ENCODE results near the gene MAGI2. TPM values are rescaled to one million over a fixed set of nuclear protein-coding genes. Genes with fewer than 3 reads are reported as not detected.

MAGI2 gene
- total RNA-seq, 4 donors from 2014 or later = 0.98 to 4.8 (median 2.5) TPM

GRCh38 chr7:78489476-78490240, 963.8 kb downstream of the MAGI2 start:
- no peak for DNase-seq (ENCODE audit: low spot score in 2 of 2)
- Histone ChIP-seq H3K36me3 (no peaks in the 10 kb centered on the region), H3K9me3 (no peaks in the 10 kb centered on the region), H3K27me3 (no peaks in the 10 kb centered on the region), H3K4me3 (no peak overlapping the region), H3K4me1 (no peaks in the 10 kb centered on the region), H3K27ac (no peak overlapping the region)
- TF ChIP-seq EP300 (IDR thresholded peaks at IDR 0.05) (no peak), POLR2AphosphoS5 (IDR thresholded peaks at IDR 0.05) (no peak), POLR2A (IDR thresholded peaks at IDR 0.05) (no peak), CTCF (IDR thresholded peaks at IDR 0.05) (no peak)
- WGBS = 46% methylated on average over 5 of the region's 5 CpGs

- DNase-seq (ENCODE audit: low spot score in 2 of 2) = no peak
- Histone ChIP-seq H3K36me3 (no peaks in the 10 kb centered on the region), H3K9me3 (no peaks in the 10 kb centered on the region), H3K4me3 (no peak overlapping the region), H3K27me3 (no peaks in the 10 kb centered on the region), H3K27ac (no peak overlapping the region), H3K4me1 (no peaks in the 10 kb centered on the region)
- TF ChIP-seq POLR2A (IDR thresholded peaks at IDR 0.05) (no peak), CTCF (IDR thresholded peaks at IDR 0.05) (no peak), EP300 (IDR thresholded peaks at IDR 0.05) (no peak), POLR2AphosphoS5 (IDR thresholded peaks at IDR 0.05) (no peak)
- 58% methylated on average over 5 of the region's 5 CpGs for WGBS
Observed at GRCh38 chr7:78487464-78487863, 966.0 kb downstream of the MAGI2 start.

GRCh38 chr7:78479348-78479747, 974.1 kb downstream of the MAGI2 start:
- no peaks in the 10 kb centered on the region for H3K36me3 ChIP-seq
- H3K4me3 ChIP-seq = no peak overlapping the region
- no peaks in the 10 kb centered on the region for H3K27me3 ChIP-seq
- no peaks in the 10 kb centered on the region for H3K9me3 ChIP-seq
- TF ChIP-seq POLR2AphosphoS5 (IDR thresholded peaks at IDR 0.05) (no peak), CTCF (IDR thresholded peaks at IDR 0.05) (no peak), EP300 (IDR thresholded peaks at IDR 0.05) (no peak), POLR2A (IDR thresholded peaks at IDR 0.05) (no peak)
- no peak overlapping the region for H3K27ac ChIP-seq
- WGBS = 96% methylated on average over 2 of the region's 2 CpGs
- no peak for DNase-seq (ENCODE audit: low spot score in 2 of 2)
- no peaks in the 10 kb centered on the region for H3K4me1 ChIP-seq

- 80% methylated on average over 2 of the region's 2 CpGs for WGBS
- no peaks in the 10 kb centered on the region for H3K9me3 ChIP-seq
- H3K4me1 ChIP-seq = no peaks in the 10 kb centered on the region
- H3K27me3 ChIP-seq = no peaks in the 10 kb centered on the region
- TF ChIP-seq POLR2AphosphoS5 (IDR thresholded peaks at IDR 0.05) (no peak), CTCF (IDR thresholded peaks at IDR 0.05) (no peak)
- H3K36me3 ChIP-seq = no peaks in the 10 kb centered on the region
- H3K27ac ChIP-seq = no peak overlapping the region
- no peak overlapping the region for H3K4me3 ChIP-seq
- DNase-seq (ENCODE audit: low spot score in 2 of 2) = no peak
Observed at GRCh38 chr7:78476851-78477405, 976.5 kb downstream of the MAGI2 start.

- no peak for DNase-seq (ENCODE audit: low spot score in 2 of 2)
- Histone ChIP-seq H3K9me3 (no peaks in the 10 kb centered on the region), H3K27ac (no peak overlapping the region), H3K27me3 (no peaks in the 10 kb centered on the region), H3K4me3 (no peak overlapping the region), H3K4me1 (no peaks in the 10 kb centered on the region), H3K36me3 (no peaks in the 10 kb centered on the region)
- no peak for TF ChIP-seq POLR2A (IDR thresholded peaks at IDR 0.05)
- TF ChIP-seq EP300 (IDR thresholded peaks at IDR 0.05) = no peak
- no peak for TF ChIP-seq POLR2AphosphoS5 (IDR thresholded peaks at IDR 0.05)
- TF ChIP-seq CTCF (IDR thresholded peaks at IDR 0.05) = no peak
- 39% methylated on average over 5 of the region's 5 CpGs for WGBS
Observed at GRCh38 chr7:78473571-78474301, 979.7 kb downstream of the MAGI2 start.

Data from suprapubic skin (tissue), 4 donors.